NOMO-1 treated with DMSO at 0.1 percent for 48 hours (cell line): ENCODE data around the gene FBXO10.
"Not testable (repeated sequence)": the region's sequence is repeated elsewhere in the genome, so short reads cannot be mapped to it uniquely, and the experiment has no call there.

Experiments
- DNase-seq: peaks from one replicate; lab custom pipeline; 2025; ENCODE audit not compliant: unreplicated experiment; lab: John Stamatoyannopoulos, UW

The FBXO10 gene, protein sequence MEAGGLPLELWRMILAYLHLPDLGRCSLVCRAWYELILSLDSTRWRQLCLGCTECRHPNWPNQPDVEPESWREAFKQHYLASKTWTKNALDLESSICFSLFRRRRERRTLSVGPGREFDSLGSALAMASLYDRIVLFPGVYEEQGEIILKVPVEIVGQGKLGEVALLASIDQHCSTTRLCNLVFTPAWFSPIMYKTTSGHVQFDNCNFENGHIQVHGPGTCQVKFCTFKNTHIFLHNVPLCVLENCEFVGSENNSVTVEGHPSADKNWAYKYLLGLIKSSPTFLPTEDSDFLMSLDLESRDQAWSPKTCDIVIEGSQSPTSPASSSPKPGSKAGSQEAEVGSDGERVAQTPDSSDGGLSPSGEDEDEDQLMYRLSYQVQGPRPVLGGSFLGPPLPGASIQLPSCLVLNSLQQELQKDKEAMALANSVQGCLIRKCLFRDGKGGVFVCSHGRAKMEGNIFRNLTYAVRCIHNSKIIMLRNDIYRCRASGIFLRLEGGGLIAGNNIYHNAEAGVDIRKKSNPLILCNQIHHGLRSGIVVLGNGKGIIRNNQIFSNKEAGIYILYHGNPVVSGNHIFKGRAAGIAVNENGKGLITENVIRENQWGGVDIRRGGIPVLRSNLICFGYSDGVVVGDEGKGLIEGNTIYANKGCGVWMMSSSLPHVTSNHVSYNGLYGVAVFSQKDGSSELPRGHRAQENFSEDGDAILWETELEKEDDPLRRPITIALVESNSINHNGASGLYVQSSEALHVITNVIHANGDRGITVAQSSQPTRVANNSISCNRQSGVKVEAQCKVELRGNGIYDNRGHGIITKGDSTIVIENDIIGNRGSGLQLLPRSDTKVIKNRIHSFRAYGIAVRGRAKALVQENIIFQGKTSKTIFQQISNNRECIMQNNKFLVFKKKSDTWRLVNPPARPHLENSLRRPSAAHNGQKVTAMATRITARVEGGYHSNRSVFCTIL

GRCh38 chr9:37575921-37576721, at the start of gene FBXO10:
Gene FBXO10, minus strand, starts transcription at chr9:37576380. Its CDS starts 34,612 bp downstream, at chr9:37541768.
- DNase-seq: no peak

DNA sequence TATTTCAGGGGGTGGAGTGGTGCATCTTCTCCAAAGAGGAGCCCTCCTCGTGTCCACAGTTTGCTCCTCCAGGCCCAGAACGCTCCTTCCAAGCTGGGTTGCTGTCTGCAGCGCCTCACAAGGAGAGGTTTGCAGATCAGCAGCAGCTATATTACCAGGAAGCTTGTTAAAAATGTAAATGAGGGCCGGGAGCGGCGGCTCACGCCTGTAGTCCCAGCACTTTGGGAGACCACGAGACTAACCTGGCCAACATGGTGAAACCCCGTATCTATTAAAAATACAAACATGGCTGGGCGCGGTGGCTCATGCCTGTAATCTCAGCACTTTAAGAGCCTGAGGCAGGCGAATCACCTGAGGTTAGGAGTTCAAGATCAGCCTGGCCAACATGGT, 49.6 kb upstream of the FBXO10 start:
- DNase-seq: no peak

- no peak for DNase-seq
These were observed 49.0 kb upstream of the FBXO10 start for GRCh38 chr9:37625036-37625757.

GRCh38 chr9:37624073-37624472, 47.9 kb upstream of the FBXO10 start:
- no peak for DNase-seq

DNA sequence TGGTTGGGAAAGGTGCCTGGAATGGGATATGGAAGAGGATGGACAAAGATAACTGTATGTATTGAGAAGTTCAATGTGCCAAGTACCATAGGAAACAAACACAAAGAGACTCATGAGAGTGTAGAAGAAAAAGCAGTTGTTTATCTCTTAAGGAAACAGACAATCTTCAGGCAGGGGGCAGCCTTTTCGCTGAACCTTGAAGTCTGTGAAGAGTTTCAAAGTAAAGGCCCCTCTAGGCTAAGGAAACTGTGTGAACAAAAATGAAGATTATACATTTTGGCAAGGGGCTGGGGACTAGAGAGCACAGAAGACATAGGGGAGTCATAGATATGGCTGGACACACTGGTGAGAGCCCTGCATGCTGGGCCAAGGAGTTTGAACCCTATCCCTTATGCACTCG, 47.1 kb upstream of the FBXO10 start:
- no peak for DNase-seq

DNA sequence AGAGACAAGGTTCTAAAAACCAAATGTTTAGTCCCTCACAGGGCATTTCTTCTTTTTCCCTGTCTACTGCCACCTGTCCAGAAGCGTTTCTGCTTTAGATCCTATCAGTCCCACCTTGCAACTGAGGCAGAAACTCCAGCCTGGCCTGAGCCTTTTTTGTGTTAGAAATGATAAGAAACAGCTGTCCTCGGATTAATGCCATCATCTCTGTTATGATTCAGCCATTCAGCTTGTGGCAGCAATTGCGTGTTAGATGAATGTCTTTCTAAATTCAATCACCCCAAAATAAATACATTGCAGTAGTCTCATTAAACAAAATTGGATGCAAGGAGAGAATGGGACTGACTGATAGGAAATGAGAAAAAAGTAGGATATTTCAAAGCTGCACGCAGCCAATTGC, 46.3 kb upstream of the FBXO10 start:
- no peak for DNase-seq

- DNase-seq: no peak
These were observed 45.3 kb upstream of the FBXO10 start for GRCh38 chr9:37621273-37622121.

GRCh38 chr9:37620396-37620795, 44.2 kb upstream of the FBXO10 start:
- no peak for DNase-seq

DNA sequence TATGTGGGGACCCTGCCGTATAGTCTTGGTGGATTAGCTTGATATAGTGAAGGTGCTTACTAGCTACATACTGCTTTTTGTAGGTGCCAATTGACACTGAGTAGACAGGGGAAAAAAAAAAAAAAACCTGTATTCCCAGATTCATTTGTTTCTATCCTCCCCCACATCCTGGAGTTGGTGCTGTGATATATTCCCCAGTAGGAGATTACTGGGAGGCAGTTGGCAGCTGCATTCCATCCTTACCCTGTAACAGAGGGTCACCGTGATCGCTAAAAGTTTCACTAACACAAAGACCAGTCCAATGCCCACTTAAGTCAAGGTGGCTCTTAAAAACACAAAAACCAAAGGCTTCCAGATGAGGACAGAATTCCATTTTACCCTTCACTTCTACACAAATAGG, 43.6 kb upstream of the FBXO10 start:
- no peak for DNase-seq

DNA sequence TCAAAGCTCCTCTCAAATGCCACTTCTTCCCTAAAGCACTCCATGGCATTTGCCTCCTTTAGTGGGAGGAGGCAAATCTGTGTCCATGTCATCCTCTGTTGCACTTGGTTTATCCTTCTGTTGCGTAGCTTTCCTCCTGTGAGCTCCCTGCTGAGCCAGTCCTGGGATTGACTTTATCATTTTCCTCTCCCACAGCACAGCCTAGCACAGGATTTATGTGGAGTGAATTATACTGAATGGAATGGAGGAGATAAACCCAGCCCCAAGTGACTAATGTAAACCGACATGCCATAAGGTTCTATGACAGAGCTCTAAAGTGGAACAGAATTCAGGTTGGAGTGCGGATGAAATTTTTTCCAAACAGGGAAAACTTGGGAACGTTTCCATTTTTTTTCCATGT, 42.6 kb upstream of the FBXO10 start:
- no peak for DNase-seq

DNA sequence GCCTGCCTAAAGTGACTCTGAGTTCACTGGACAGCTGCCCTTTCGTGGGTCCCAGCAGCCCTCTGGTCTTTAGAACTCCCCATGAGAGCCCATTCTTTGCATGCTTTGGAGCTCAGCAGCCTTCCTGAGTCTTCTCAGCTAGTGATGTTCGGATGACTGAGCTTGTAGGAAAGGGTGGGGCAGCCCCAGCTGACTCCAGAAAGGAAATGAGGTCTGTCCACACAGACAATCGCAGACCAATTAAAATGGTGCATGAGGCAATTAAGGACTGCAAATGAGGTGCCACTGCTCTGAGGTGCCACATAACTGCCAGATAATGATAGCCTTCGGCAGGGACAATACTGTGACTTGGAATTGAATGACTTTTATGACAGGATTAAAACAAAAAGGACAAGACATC, 41.7 kb upstream of the FBXO10 start:
- no peak for DNase-seq

DNA sequence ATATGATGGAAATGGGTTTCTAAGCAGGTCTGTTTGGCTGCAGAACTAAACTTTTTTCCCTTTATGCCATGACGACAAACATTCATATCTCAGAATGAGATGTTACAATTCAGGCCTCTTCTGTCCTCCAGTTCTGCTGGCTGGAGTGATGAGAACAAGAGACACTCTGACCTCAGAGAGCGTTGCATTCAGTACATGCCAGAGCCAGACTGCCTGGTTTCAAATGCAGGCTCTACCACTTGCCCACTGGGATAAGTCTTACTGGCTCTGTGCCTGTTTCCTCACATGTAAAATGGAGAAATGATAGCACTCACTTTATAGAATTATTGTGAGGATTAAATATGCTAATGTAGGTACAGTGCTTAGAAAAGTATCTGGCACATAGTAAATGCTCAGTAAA, 41.0 kb upstream of the FBXO10 start:
- DNase-seq: no peak

- DNase-seq: no peak
These were observed 35.8 kb upstream of the FBXO10 start for GRCh38 chr9:37611961-37612360.

GRCh38 chr9:37611014-37611413, 34.8 kb upstream of the FBXO10 start:
- no peak for DNase-seq

- DNase-seq: no peak
These were observed 33.7 kb upstream of the FBXO10 start for GRCh38 chr9:37609735-37610397.

- no peak for DNase-seq
These were observed 32.1 kb upstream of the FBXO10 start for GRCh38 chr9:37608250-37608649.

DNA sequence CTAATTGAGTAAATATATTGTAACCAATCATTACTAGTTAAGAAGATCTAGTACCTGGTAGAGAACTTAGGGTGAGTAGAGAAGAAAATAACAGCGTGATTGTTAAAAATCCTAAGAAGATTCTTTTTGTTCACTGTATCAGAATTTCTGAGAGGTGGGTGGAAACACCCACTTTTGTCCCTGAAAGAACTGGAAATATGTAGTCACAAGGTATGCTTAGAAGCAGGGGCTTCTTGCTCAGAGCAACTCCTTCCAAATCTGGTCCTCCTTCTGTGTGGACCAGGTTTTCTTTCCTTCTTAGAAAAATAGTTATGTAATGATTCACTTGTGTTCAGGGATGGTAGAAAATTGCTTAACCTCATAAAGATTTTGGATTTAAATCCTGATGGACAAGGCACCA, 28.1 kb upstream of the FBXO10 start:
- no peak for DNase-seq

DNA sequence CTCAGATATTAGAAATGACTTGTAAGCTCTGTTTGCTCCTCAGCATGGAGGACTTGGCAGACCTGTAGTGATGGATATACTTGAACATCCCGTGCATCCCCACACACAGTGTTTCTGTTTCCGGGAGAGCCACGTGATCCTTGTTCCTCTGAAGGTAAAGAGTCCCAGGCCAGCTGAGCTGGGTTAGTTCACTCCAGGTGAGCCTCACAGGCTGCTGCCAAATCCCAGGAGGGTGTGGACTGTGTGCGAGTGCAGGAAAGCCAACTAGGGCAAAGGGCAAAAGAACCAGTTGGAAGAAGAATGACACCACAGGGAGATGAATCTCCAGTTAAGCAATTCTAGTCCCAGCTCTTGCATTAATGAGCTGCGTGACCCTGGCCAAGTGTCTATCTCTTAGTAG, 26.6 kb upstream of the FBXO10 start:
- no peak for DNase-seq

DNA sequence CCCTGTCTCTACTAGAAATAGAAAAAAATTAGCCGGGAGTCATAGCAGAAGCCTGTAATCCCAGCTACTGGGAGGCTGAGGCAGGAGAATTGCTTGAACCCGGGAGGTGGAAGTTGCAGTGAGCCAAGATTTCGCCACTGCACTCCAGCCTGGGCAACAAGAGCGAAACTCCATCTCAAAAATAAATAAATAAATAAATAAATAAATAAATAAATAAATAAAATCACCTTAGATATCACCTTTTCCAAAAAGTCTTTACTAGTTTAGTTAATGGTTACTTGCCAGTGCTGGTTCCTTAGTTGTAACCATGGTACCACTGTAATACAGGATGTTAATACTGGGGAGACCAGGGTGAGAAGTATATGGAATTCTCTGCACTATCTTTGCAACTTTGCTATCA, 25.9 kb upstream of the FBXO10 start:
- DNase-seq: not testable (repeated sequence)
